ENCODE data around the gene EIF4E3.

EIF4E3 gene

GRCh38 chr3:71725271-71725991 is at the start of gene EIF4E3:
EIF4E3 (minus strand) TSS chr3:71725402; CDS start chr3:71725367, 35 bp downstream.
- peaks cover 22% of the 10 kb centered on the region for H3F3A ChIP-seq (ENCODE audit: insufficient read depth, low read length)
- no peaks in the 10 kb centered on the region for H3K9me3 ChIP-seq (replicated peaks; ENCODE audit: insufficient read depth, low read length)
- no peaks in the 10 kb centered on the region for H4K20me1 ChIP-seq (ENCODE audit: insufficient read depth, low read length)
- TF ChIP-seq CTCF (IDR thresholded peaks at IDR 0.05; ENCODE audit: low read length) (no peak), EZH2 (optimal IDR thresholded peaks at IDR 0.05; ENCODE audit: low read depth, low read length) (no peak), EZH2phosphoT487 (IDR thresholded peaks at IDR 0.05; ENCODE audit: low read length) (no peak)
- no peaks in the 10 kb centered on the region for H3K9me2 ChIP-seq (replicated peaks; ENCODE audit: insufficient read depth, low read length)
- DNase-seq: peak; percentile 58
- peak within 1 kb of the TSS; percentile 88 for H2AFZ ChIP-seq (ENCODE audit: low read length)
- no peaks in the 10 kb centered on the region for H3K27me3 ChIP-seq (replicated peaks; ENCODE audit: insufficient read depth, low read length)
- peak within 1 kb of the TSS; percentile 84 for H3K27ac ChIP-seq (ENCODE audit: low read length)
- peak within 1 kb of the TSS; percentile 91 for H3K4me2 ChIP-seq (ENCODE audit: low read depth, low read length)
- peaks cover 36% of the 10 kb centered on the region for H3K79me2 ChIP-seq (ENCODE audit: low read length)
- peaks cover 34% of the 10 kb centered on the region for H3K4me1 ChIP-seq (ENCODE audit: low read length)
- H3K4me3 ChIP-seq (ENCODE audit: low read length): peak within 1 kb of the TSS; percentile 92
- peak within 1 kb of the TSS; percentile 87 for H3K9ac ChIP-seq (ENCODE audit: low read length)
- H3K36me3 ChIP-seq (replicated peaks; ENCODE audit: insufficient read depth, low read length): no peaks in the 10 kb centered on the region

- no peaks in the 10 kb centered on the region for H3K9me3 ChIP-seq (replicated peaks; ENCODE audit: insufficient read depth, low read length)
- DNase-seq: no peak
- no peak for TF ChIP-seq EZH2 (optimal IDR thresholded peaks at IDR 0.05; ENCODE audit: low read depth, low read length)
- TF ChIP-seq CTCF (IDR thresholded peaks at IDR 0.05; ENCODE audit: low read length): no peak
- no peak for TF ChIP-seq EZH2phosphoT487 (IDR thresholded peaks at IDR 0.05; ENCODE audit: low read length)
- H3K9me2 ChIP-seq (replicated peaks; ENCODE audit: insufficient read depth, low read length): no peaks in the 10 kb centered on the region
- no peaks in the 10 kb centered on the region for H3K79me2 ChIP-seq (ENCODE audit: low read length)
- no peak overlapping the region for H2AFZ ChIP-seq (ENCODE audit: low read length)
- no peak overlapping the region for H3K4me2 ChIP-seq (ENCODE audit: low read depth, low read length)
- no peaks in the 10 kb centered on the region for H3K36me3 ChIP-seq (replicated peaks; ENCODE audit: insufficient read depth, low read length)
- H3K4me1 ChIP-seq (ENCODE audit: low read length): no peaks in the 10 kb centered on the region
- no peak overlapping the region for H3K27ac ChIP-seq (ENCODE audit: low read length)
- no peaks in the 10 kb centered on the region for H4K20me1 ChIP-seq (ENCODE audit: insufficient read depth, low read length)
- H3K9ac ChIP-seq (ENCODE audit: low read length): no peak overlapping the region
- no peak overlapping the region for H3K4me3 ChIP-seq (ENCODE audit: low read length)
- no peaks in the 10 kb centered on the region for H3F3A ChIP-seq (ENCODE audit: insufficient read depth, low read length)
- no peaks in the 10 kb centered on the region for H3K27me3 ChIP-seq (replicated peaks; ENCODE audit: insufficient read depth, low read length)
Observed at GRCh38 chr3:71771884-71772283, 46.7 kb upstream of the EIF4E3 start.

GRCh38 chr3:71771126-71771525 is 45.9 kb upstream of the EIF4E3 start:
- Histone ChIP-seq H4K20me1 (ENCODE audit: insufficient read depth, low read length) (no peaks in the 10 kb centered on the region), H3K9me3 (replicated peaks; ENCODE audit: insufficient read depth, low read length) (no peaks in the 10 kb centered on the region), H3K27me3 (replicated peaks; ENCODE audit: insufficient read depth, low read length) (no peaks in the 10 kb centered on the region), H2AFZ (ENCODE audit: low read length) (no peak overlapping the region), H3F3A (ENCODE audit: insufficient read depth, low read length) (no peaks in the 10 kb centered on the region), H3K36me3 (replicated peaks; ENCODE audit: insufficient read depth, low read length) (no peaks in the 10 kb centered on the region), H3K27ac (ENCODE audit: low read length) (no peak overlapping the region), H3K4me2 (ENCODE audit: low read depth, low read length) (no peak overlapping the region), H3K9me2 (replicated peaks; ENCODE audit: insufficient read depth, low read length) (no peaks in the 10 kb centered on the region), H3K4me1 (ENCODE audit: low read length) (no peaks in the 10 kb centered on the region), H3K79me2 (ENCODE audit: low read length) (no peaks in the 10 kb centered on the region), H3K4me3 (ENCODE audit: low read length) (no peak overlapping the region), H3K9ac (ENCODE audit: low read length) (no peak overlapping the region)
- no peak for DNase-seq
- TF ChIP-seq EZH2 (optimal IDR thresholded peaks at IDR 0.05; ENCODE audit: low read depth, low read length) (no peak), CTCF (IDR thresholded peaks at IDR 0.05; ENCODE audit: low read length) (no peak), EZH2phosphoT487 (IDR thresholded peaks at IDR 0.05; ENCODE audit: low read length) (no peak)

Data from MM.1S (cell line).